ENCODE results near the gene SPSB4. TPM values are rescaled to one million over a fixed set of nuclear protein-coding genes. Genes with fewer than 3 reads are reported as not detected.

Gene SPSB4
- total and polyA plus RNA-seq, 2 of the 13 experiments (the other 11 are each of a cell fraction or from before 2014, with no cell fraction given) = not detected

- TF ChIP-seq GMEB1 (CRISPR knock-in tag; IDR thresholded peaks at IDR 0.05; ENCODE audit: borderline replicate concordance) (no peak), ZNF709 (CRISPR knock-in tag; IDR thresholded peaks at IDR 0.05) (no peak), NFE2L1 (CRISPR knock-in tag; IDR thresholded peaks at IDR 0.05; ENCODE audit: borderline replicate concordance) (no peak), ETV6 (CRISPR knock-in tag; conservative IDR thresholded peaks at IDR 0.05) (no peak), ZHX1 (CRISPR knock-in tag; IDR thresholded peaks at IDR 0.05; ENCODE audit: low read depth) (no peak)
Measured at GRCh38 chr3:141114816-141115460, 63.8 kb downstream of the SPSB4 start (continued).

DNA sequence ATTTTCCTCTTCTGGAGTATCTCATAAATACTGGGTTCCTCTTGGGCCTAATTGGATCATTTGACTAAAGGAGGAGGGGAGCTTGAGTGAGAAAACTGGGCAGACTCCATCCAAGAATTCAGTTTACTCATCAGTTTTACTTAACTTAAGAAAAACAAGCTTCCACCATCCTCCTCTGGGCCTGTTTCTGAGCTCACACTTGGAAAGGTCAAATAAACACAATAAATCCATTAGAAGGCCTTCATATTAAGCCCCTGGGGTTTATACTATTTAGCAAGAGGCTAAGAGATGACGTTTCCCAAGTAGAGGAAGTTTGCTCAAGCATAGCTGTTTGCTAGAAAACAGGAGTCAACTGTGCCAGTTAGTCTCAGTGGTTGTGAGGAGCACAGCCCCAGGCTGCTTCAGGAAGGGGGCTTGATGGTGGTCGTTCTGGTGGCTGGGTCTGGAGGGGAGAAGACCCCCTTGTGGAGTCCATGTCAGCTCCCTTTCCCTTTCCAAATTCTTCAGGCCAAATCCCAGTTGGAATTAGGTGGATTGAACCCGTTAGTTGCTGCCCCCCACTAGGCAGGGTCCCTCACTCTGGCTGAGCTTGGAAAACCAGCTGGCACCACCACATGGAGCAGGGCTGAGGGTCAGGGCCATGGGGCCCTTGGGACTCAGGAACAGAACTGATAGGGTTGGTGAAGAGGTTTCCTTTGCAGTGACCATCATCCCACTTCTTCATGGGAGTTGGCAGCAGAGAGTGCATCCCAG, 64.8 kb downstream of the SPSB4 start:
- ChIA-PET CTCF (ENCODE audit: low intra/inter-chr PET ratio, low total read pairs) (no interaction called here), POLR2A (no interaction called here)
- no TSS peak for BruUV-seq (replicated peaks)
- no peak overlapping the region for H3K4me2 ChIP-seq (ENCODE audit: low read depth, low read length)
- H3K27ac ChIP-seq (ENCODE audit: extremely low read length, insufficient read depth, low read length) = no peak overlapping the region
- no peak for DNase-seq (ENCODE audit: low spot score)
- H3K79me2 ChIP-seq (ENCODE audit: insufficient read depth, low read length) = no peaks in the 10 kb centered on the region
- no peak for FAIRE-seq
- intact Hi-C loops (cut with micrococcal nuclease; ENCODE audit: unreplicated experiment) (no loop called here), in situ Hi-C loops (cut with HindIII; ENCODE audit: extremely low pct_ligation_motif_present, low pct_unique_long_range_greater_than_20kb) (no loop called here)
- H4K20me1 ChIP-seq (ENCODE audit: insufficient read depth, low read length) = no peaks in the 10 kb centered on the region
- no peaks in the 10 kb centered on the region for H3K36me3 ChIP-seq (replicated peaks in 1 of 2; ENCODE audit: control insufficient read depth in 1 of 2, insufficient read depth in 2 of 2, low read length in 2 of 2)
- 17% methylated on average over 3 of the region's 3 CpGs for WGBS (ENCODE audit: low lambda C conversion rate)
- H3K27me3 ChIP-seq (ENCODE audit: control insufficient read depth in 1 of 2, insufficient read depth in 2 of 2, low read length in 2 of 2) = no peaks in the 10 kb centered on the region; a peak in 1 of 5 replicates
- H3K9me3 ChIP-seq (ENCODE audit: low read length) = no peaks in the 10 kb centered on the region
- no peak overlapping the region for H3K9ac ChIP-seq (ENCODE audit: insufficient read depth, low read depth, low read length)
- H3K4me3 ChIP-seq (replicated peaks in 1 of 3; ENCODE audit: insufficient read depth in 1 of 3, low read depth in 2 of 3, low read length in 3 of 3) = no peak overlapping the region
- no peak for ATAC-seq
- no peaks in the 10 kb centered on the region for H3K4me1 ChIP-seq (ENCODE audit: insufficient read depth, low read length)
- no peak overlapping the region for H2AFZ ChIP-seq (ENCODE audit: low read length)
- no peak for TF ChIP-seq ZNF792 (CRISPR knock-in tag; IDR thresholded peaks at IDR 0.05)
- no peak for TF ChIP-seq BCLAF1 (IDR thresholded peaks at IDR 0.05)
- no peak for TF ChIP-seq HDAC6 (IDR thresholded peaks at IDR 0.05; ENCODE audit: low read depth, low read length)
- no peak for TF ChIP-seq ATF5 (CRISPR knock-in tag; IDR thresholded peaks at IDR 0.05; ENCODE audit: low read depth)
- TF ChIP-seq ZNF331 (CRISPR knock-in tag; IDR thresholded peaks at IDR 0.05) = no peak
- TF ChIP-seq MTF1 (CRISPR knock-in tag; IDR thresholded peaks at IDR 0.05) = no peak
- TF ChIP-seq POLR2A (IDR thresholded peaks at IDR 0.05; ENCODE audit: insufficient read depth in 1 of 2, low read depth in 2 of 2, low read length in 2 of 2) = no peak
- no peak for TF ChIP-seq ZNF550 (CRISPR knock-in tag; IDR thresholded peaks at IDR 0.05; ENCODE audit: borderline replicate concordance)
